HCT116 (cell line): Measurements from ENCODE around the gene RBM38. TPM values are rescaled to one million over a fixed set of nuclear protein-coding genes. Genes with fewer than 3 reads are reported as not detected.

ENCODE experiments used
- ATAC-seq: fragments of 200-7000 bp; cut with Tn5 transposase; 2 replicates; pipeline ENCODE4 v1.9.1; 2020; ENCODE audit warnings: mild to moderate bottlenecking, moderate library complexity
- BruUV-seq: library from RNA; stranded (reverse); fragments of 400-500 nt; replicated peaks from 2 replicates; lab custom pipeline; 2021; lab: Mats Ljungman, UMichigan
- CTCF ChIA-PET: fragments of 300-600 bp; sonication (Branson Sonifier 250); formaldehyde crosslinking; loops from one replicate; lab custom pipeline; 2021; ENCODE audit warnings: antibody characterized with exemption; lab: Charles Lee
- POLR2A ChIA-PET: fragments of 300-600, 350-600 bp; sonication (Branson Sonifier 250); formaldehyde crosslinking; loops from one replicate; lab custom pipeline; 2021; ENCODE audit warnings: antibody characterized with exemption; lab: Charles Lee
- RAD21 ChIA-PET, 2 experiments: fragments of 300-600 bp; sonication (Branson Sonifier 250); formaldehyde crosslinking; loops; one replicate each; lab custom pipeline; 2023; ENCODE audit warnings: low total read pairs in 2 of 2; ENCODE audit not compliant: uncharacterized antibody in 2 of 2, unreplicated experiment in 2 of 2, low non-redundant PET in 1 of 2; lab: Charles Lee
- DNase-seq: peaks from one replicate; pipeline ENCODE4 v3.0.0-alpha.2; 2010; ENCODE audit warnings: low read depth, low spot score
- H2AFZ ChIP-seq: fragments of 200-600 bp; shearing (Covaris generic), sonication (generic); 2 replicates; pipeline ENCODE4 v1.6.1; 2017; ENCODE audit warnings: low read depth, mixed run types, mixed read lengths, antibody characterized with exemption, low read length; ENCODE audit not compliant: poor library complexity, severe bottlenecking
- H3K27ac ChIP-seq: 2 replicates; pipeline ENCODE4 v1.5.1; 2012; ENCODE audit warnings: low read depth, low read length
- H3K27me3 ChIP-seq: fragments of 200-600 bp; sonication (generic); 2 replicates; pipeline ENCODE4 v1.6.1; 2016; ENCODE audit warnings: mixed run types, low read length, mixed read lengths; ENCODE audit not compliant: insufficient read depth
- H3K36me3 ChIP-seq, 2 experiments: fragments of 200-500 bp in 1 of 2; fragments of 200-600 bp in 1 of 2; sonication (Bioruptor generic) in 1 of 2; sonication (generic) in 1 of 2; 2 replicates each; pipeline versions ENCODE4 v1.5.1 to v1.6.1; 2014 to 2016; ENCODE audit warnings: low read length in 2 of 2, inconsistent platforms in 1 of 2, mixed read lengths in 1 of 2, mixed run types in 1 of 2; ENCODE audit not compliant: insufficient read depth in 2 of 2, control insufficient read depth in 1 of 2
- H3K4me1 ChIP-seq, 2 experiments: fragments of 200-600 bp in 1 of 2; sonication (generic) in 1 of 2; 2 replicates each; pipeline versions ENCODE4 v1.5.1 to v1.6.1; 2012 to 2017; ENCODE audit warnings: low read length in 2 of 2, inconsistent platforms in 1 of 2, mild to moderate bottlenecking in 1 of 2, mixed read lengths in 1 of 2, mixed run types in 1 of 2, moderate library complexity in 1 of 2; ENCODE audit not compliant: insufficient read depth in 2 of 2, control insufficient read depth in 1 of 2
- H3K4me2 ChIP-seq: fragments of 200-600 bp; sonication (generic); 2 replicates; pipeline ENCODE4 v1.6.1; 2017; ENCODE audit warnings: mixed run types, low read length, mixed read lengths
- H3K4me3 ChIP-seq, 2 experiments: fragments of 200-600 bp in 1 of 2; sonication (generic) in 1 of 2; replicated peaks in 1 of 2; 2 replicates each; pipeline ENCODE4 v1.5.1; 2011 to 2016; ENCODE audit warnings: low read length in 2 of 2, control low read depth in 1 of 2, low read depth in 1 of 2, mild to moderate bottlenecking in 1 of 2, mixed read lengths in 1 of 2, mixed run types in 1 of 2
- H3K79me2 ChIP-seq: fragments of 200-600 bp; sonication (generic); 2 replicates; pipeline ENCODE4 v1.6.1; 2017; ENCODE audit warnings: mild to moderate bottlenecking, mixed run types, low read length, moderate library complexity, mixed read lengths; ENCODE audit not compliant: insufficient read depth
- H3K9ac ChIP-seq: fragments of 200-600 bp; sonication (generic); 2 replicates; pipeline ENCODE4 v1.6.1; 2016; ENCODE audit warnings: low read length, mixed read lengths
- H3K9me2 ChIP-seq: fragments of 200-600 bp; sonication (generic), shearing (Covaris generic); 2 replicates; pipeline ENCODE4 v1.6.1; 2017; ENCODE audit warnings: mixed run types, mild to moderate bottlenecking, moderate library complexity; ENCODE audit not compliant: insufficient read depth
- H3K9me3 ChIP-seq, 2 experiments: fragments of 200-500 bp in 1 of 2; fragments of 200-600 bp in 1 of 2; sonication (Bioruptor generic) in 1 of 2; sonication (generic) in 1 of 2; 2 replicates each; pipeline ENCODE4 v1.6.1; 2014 to 2017; ENCODE audit warnings: low read length in 2 of 2, mixed read lengths in 2 of 2, inconsistent platforms in 1 of 2, low read depth in 1 of 2, mild to moderate bottlenecking in 1 of 2, mixed run types in 1 of 2, moderate library complexity in 1 of 2; ENCODE audit not compliant: control insufficient read depth in 1 of 2, insufficient read depth in 1 of 2
- H4K20me1 ChIP-seq: fragments of 200-600 bp; sonication (generic), shearing (Covaris generic); 2 replicates; pipeline ENCODE4 v1.6.1; 2017; ENCODE audit warnings: mixed run types, mild to moderate bottlenecking, moderate library complexity; ENCODE audit not compliant: insufficient read depth
- CBX3 ChIP-seq: IDR thresholded peaks from 2 replicates; pipeline ENCODE4 v1.6.1; 2012; ENCODE audit warnings: low read depth
- ELF1 ChIP-seq: IDR thresholded peaks from 2 replicates; pipeline ENCODE4 v1.6.1; 2012; ENCODE audit warnings: low read depth, borderline replicate concordance
- EZH2phosphoT487 ChIP-seq: fragments of 200-600 bp; IDR thresholded peaks from 2 replicates; pipeline ENCODE4 v1.6.1; 2018; ENCODE audit warnings: antibody characterized with exemption, borderline replicate concordance
- FOSL1 ChIP-seq: IDR thresholded peaks from 2 replicates; pipeline ENCODE4 v1.6.1; 2012; ENCODE audit warnings: low read depth
- RAD21 ChIP-seq: IDR thresholded peaks from 2 replicates; pipeline ENCODE4 v1.6.1; 2012; ENCODE audit warnings: low read depth, mild to moderate bottlenecking
- REST ChIP-seq: IDR thresholded peaks from 2 replicates; pipeline ENCODE4 v1.6.1; 2012; ENCODE audit warnings: low read depth
- SP1 ChIP-seq: IDR thresholded peaks from 2 replicates; pipeline ENCODE4 v1.6.1; 2012; ENCODE audit warnings: low read depth
- SRF ChIP-seq: IDR thresholded peaks from 2 replicates; pipeline ENCODE4 v1.6.1; 2012; ENCODE audit warnings: low read depth
- TCF7L2 ChIP-seq: IDR thresholded peaks from 2 replicates; pipeline ENCODE4 v1.7.0; 2011; ENCODE audit warnings: borderline replicate concordance, inconsistent platforms; ENCODE audit not compliant: insufficient read depth, insufficient read length; ENCODE audit errors: extremely low read depth
- ZFX ChIP-seq: fragments of 450-650 bp; IDR thresholded peaks from 2 replicates; pipeline ENCODE4 v1.6.1; 2017
- ZNF274 ChIP-seq: fragments of 200-500 bp; sonication (Bioruptor generic); IDR thresholded peaks from 2 replicates; pipeline ENCODE4 v1.6.1; 2014; ENCODE audit warnings: mild to moderate bottlenecking, low read depth, low read length, inconsistent platforms
- intact Hi-C: fragments of 100-400 bp; cut with micrococcal nuclease; formaldehyde crosslinking; loops from 2 replicates; pipeline ENCODE4 v1.10.0; 2022
- total RNA-seq: library from RNA; stranded (reverse); gene quantifications from one replicate; pipeline ENCODE4 v1.2.1, GENCODE V29; 2021; ENCODE audit not compliant: unreplicated experiment

Gene RBM38
- total RNA-seq, 1 experiment from 2014 or later, result 36.2 TPM

GRCh38 chr20:57442158-57442887 is 51.1 kb downstream of the RBM38 start:
- no peak for TF ChIP-seq FOSL1
- no peak for TF ChIP-seq RAD21
- TF ChIP-seq SRF, result no peak
- TF ChIP-seq TCF7L2, result no peak
- TF ChIP-seq CBX3, result no peak
- no peak for TF ChIP-seq ZFX
- TF ChIP-seq ELF1, result no peak
- TF ChIP-seq SP1, result no peak
- no peak for TF ChIP-seq EZH2phosphoT487
- TF ChIP-seq REST, result no peak
- no peak for TF ChIP-seq ZNF274
- TF ChIP-seq, all 23 proteins: peak for 0
- RAD21 ChIA-PET, result no interaction called here
- H3K9me3 ChIP-seq, result peaks cover 0 to 8% of the 10 kb centered on the region in 2 experiments; a peak in 1 of 4 replicates

More at GRCh38 chr20:57442158-57442887, 51.1 kb downstream of the RBM38 start:
- H2AFZ ChIP-seq, result no peak overlapping the region
- H3K27me3 ChIP-seq, result 0 out of 2 replicates have a peak, but pooled peaks cover 5% of the 10 kb centered on the region
- ChIA-PET CTCF (no interaction called here), POLR2A (no interaction called here)
- H3K79me2 ChIP-seq, result no peaks in the 10 kb centered on the region
- DNase-seq (no peak), ATAC-seq (no peak)
- H3K4me2 ChIP-seq, result no peak overlapping the region
- H3K9me2 ChIP-seq, result no peaks in the 10 kb centered on the region
- peaks cover 18 to 21% of the 10 kb centered on the region in 2 experiments; a peak in 3 of 4 replicates for H3K4me1 ChIP-seq
- no peak overlapping the region for H3K27ac ChIP-seq
- BruUV-seq, result no TSS peak
- no peaks in the 10 kb centered on the region for H3K36me3 ChIP-seq
- no peak overlapping the region for H3K4me3 ChIP-seq
- no peaks in the 10 kb centered on the region for H4K20me1 ChIP-seq
- intact Hi-C loops, result no loop called here
- no peak overlapping the region for H3K9ac ChIP-seq
